Fibroblast of pulmonary artery (primary cell): ENCODE results near the gene SEMA4C.
"Not testable (repeated sequence)": the region's sequence is repeated elsewhere in the genome, so short reads cannot be mapped to it uniquely, and the experiment has no call there.

Experiments
- DNase-seq: peaks from one replicate; pipeline ENCODE4 v3.0.0-alpha.2; 2010; ENCODE audit warnings: low read depth
- H3K4me3 ChIP-seq: replicated peaks from 2 replicates; pipeline ENCODE4 v1.5.1; 2011; ENCODE audit warnings: low read depth, mild to moderate bottlenecking, control low read depth, low read length, moderate library complexity
- CTCF ChIP-seq: IDR thresholded peaks from 2 replicates; pipeline ENCODE4 v1.5.1; 2011; ENCODE audit warnings: mild to moderate bottlenecking, control low read depth, low read length, inconsistent platforms; ENCODE audit errors: missing control alignments

Gene SEMA4C

GRCh38 chr2:96890252-96890651 lies 20.4 kb upstream of the SEMA4C start:
- H3K4me3 ChIP-seq, result no peak overlapping the region
- DNase-seq, result no peak
- TF ChIP-seq CTCF, result no peak

GRCh38 chr2:96889502-96889901 lies 19.6 kb upstream of the SEMA4C start:
- not testable (repeated sequence) for DNase-seq, H3K4me3 ChIP-seq

GRCh38 chr2:96888072-96889011 lies 18.5 kb upstream of the SEMA4C start:
- no peak for TF ChIP-seq CTCF
- H3K4me3 ChIP-seq, result no peak overlapping the region
- no peak for DNase-seq

GRCh38 chr2:96887493-96888012 lies 17.7 kb upstream of the SEMA4C start:
- H3K4me3 ChIP-seq, result no peak overlapping the region
- TF ChIP-seq CTCF, result no peak
- DNase-seq, result no peak

- no peak for DNase-seq
- no peak for TF ChIP-seq CTCF
- H3K4me3 ChIP-seq, result no peak overlapping the region
Measured at GRCh38 chr2:96885432-96886347, 15.8 kb upstream of the SEMA4C start.

- no peak for TF ChIP-seq CTCF
- H3K4me3 ChIP-seq, result no peak overlapping the region
- DNase-seq, result no peak
Measured at GRCh38 chr2:96884299-96885094, 14.6 kb upstream of the SEMA4C start.
